ENCODE measurements around the gene CFAP97. TPM values are rescaled to one million over a fixed set of nuclear protein-coding genes. Genes with fewer than 3 reads are reported as not detected.

Gene CFAP97
- total and polyA plus RNA-seq, 8 donors, result 25.7 to 46.0 (median 40.2) TPM

GRCh38 chr4:185229021-185229818, 25.4 kb upstream of the CFAP97 start:
- Histone ChIP-seq H3K4me1 (peaks cover 8 to 9% of the 10 kb centered on the region in 2 donors), H3K4me3 (no peak overlapping the region), H3K36me3 (no peaks in the 10 kb centered on the region), H3K9me3 (no peaks in the 10 kb centered on the region), H3K27ac (no peak overlapping the region), H3K27me3 (no peaks in the 10 kb centered on the region)
- DNase-seq (peak in 2 of 4 donors; percentile 64 to 75), ATAC-seq (peak; percentile 88)
- TF ChIP-seq CTCF (IDR thresholded peaks at IDR 0.05), result no peak
- intact Hi-C loops (cut with DNase I), result no loop called here

- no peak overlapping the region for H3K27ac ChIP-seq
- H3K9me3 ChIP-seq, result no peaks in the 10 kb centered on the region
- ATAC-seq, result no peak
- no peaks in the 10 kb centered on the region for H3K36me3 ChIP-seq
- no peak for DNase-seq
- H3K27me3 ChIP-seq, result no peaks in the 10 kb centered on the region
- no peak for TF ChIP-seq CTCF (IDR thresholded peaks at IDR 0.05)
- H3K4me3 ChIP-seq, result no peak overlapping the region
- intact Hi-C loops (cut with DNase I), result no loop called here
- peaks cover 8 to 9% of the 10 kb centered on the region in 2 donors for H3K4me1 ChIP-seq
These were observed 24.0 kb upstream of the CFAP97 start for GRCh38 chr4:185227713-185228278.

- ATAC-seq, result peak; percentile 5
- H3K9me3 ChIP-seq, result no peaks in the 10 kb centered on the region
- no peaks in the 10 kb centered on the region for H3K27me3 ChIP-seq
- TF ChIP-seq CTCF (IDR thresholded peaks at IDR 0.05), result no peak
- DNase-seq, result no peak
- no peak overlapping the region for H3K27ac ChIP-seq
- intact Hi-C loops (cut with DNase I), result no loop called here
- no peaks in the 10 kb centered on the region for H3K36me3 ChIP-seq
- no peak overlapping the region for H3K4me3 ChIP-seq
- peaks cover 8 to 9% of the 10 kb centered on the region in 2 donors for H3K4me1 ChIP-seq
These were observed 23.3 kb upstream of the CFAP97 start for GRCh38 chr4:185227131-185227551.

DNA sequence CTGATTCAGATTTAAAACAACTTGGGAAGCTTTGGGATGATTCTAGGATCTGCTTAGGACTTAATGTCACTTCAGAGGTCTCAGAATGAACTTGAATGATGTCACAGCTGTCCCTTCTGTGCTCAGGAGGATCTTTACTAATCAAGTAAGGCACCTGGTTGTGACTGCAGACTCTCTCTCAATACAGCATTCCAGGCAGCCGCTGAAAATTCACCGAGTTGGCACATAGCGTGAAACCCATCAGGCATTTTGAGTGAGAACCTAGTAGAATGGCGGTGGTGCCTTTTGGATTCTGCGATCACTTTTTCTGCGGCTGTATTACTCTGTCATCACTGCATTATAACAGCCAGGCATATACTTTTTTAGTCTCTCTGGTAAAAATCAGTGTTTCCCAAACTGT, 22.1 kb upstream of the CFAP97 start:
- H3K27me3 ChIP-seq, result no peaks in the 10 kb centered on the region

More for the DNA sequence above, 22.1 kb upstream of the CFAP97 start:
- H3K4me1 ChIP-seq, result peaks cover 9 to 13% of the 10 kb centered on the region in 2 donors
- H3K36me3 ChIP-seq, result no peaks in the 10 kb centered on the region
- H3K27ac ChIP-seq, result no peak overlapping the region
- H3K4me3 ChIP-seq, result no peak overlapping the region
- DNase-seq (no peak), ATAC-seq (no peak)
- H3K9me3 ChIP-seq, result no peaks in the 10 kb centered on the region
- intact Hi-C loops (cut with DNase I), result no loop called here
- TF ChIP-seq CTCF (IDR thresholded peaks at IDR 0.05), result no peak
